C4-2B (cell line): Measurements from ENCODE around the gene ATF7IP.

Experiments
- H3K27ac ChIP-seq: fragments of 450-650 bp; 2 replicates; pipeline ENCODE4 v1.5.1; 2017
- CTCF ChIP-seq: fragments of 450-650 bp; conservative IDR thresholded peaks from 2 replicates; pipeline ENCODE4 v1.5.1; 2017; ENCODE audit warnings: mild to moderate bottlenecking
- ZFX ChIP-seq: fragments of 450-650 bp; IDR thresholded peaks from 2 replicates; pipeline ENCODE4 v1.6.1; 2017

Gene ATF7IP

GRCh38 chr12:14514154-14514842 lies 148.8 kb downstream of the ATF7IP start:
- TF ChIP-seq CTCF: peak; percentile 87
- no peak for TF ChIP-seq ZFX
- peak overlapping the region; percentile 34 for H3K27ac ChIP-seq

GRCh38 chr12:14514946-14515345 lies 149.5 kb downstream of the ATF7IP start:
- TF ChIP-seq CTCF (no peak), ZFX (no peak)
- no peak overlapping the region for H3K27ac ChIP-seq

- no peak overlapping the region for H3K27ac ChIP-seq
- no peak for TF ChIP-seq ZFX
Observed at GRCh38 chr12:14521822-14522221, 156.3 kb downstream of the ATF7IP start.

GRCh38 chr12:14525964-14526363 lies 160.5 kb downstream of the ATF7IP start:
- TF ChIP-seq CTCF (no peak), ZFX (no peak)
- H3K27ac ChIP-seq: no peak overlapping the region

- H3K27ac ChIP-seq: no peak overlapping the region
- TF ChIP-seq CTCF (no peak), ZFX (no peak)
Observed at GRCh38 chr12:14532152-14532551, 166.7 kb downstream of the ATF7IP start.

GRCh38 chr12:14537088-14537487 lies 171.6 kb downstream of the ATF7IP start:
- no peak overlapping the region for H3K27ac ChIP-seq
- no peak for TF ChIP-seq ZFX
- TF ChIP-seq CTCF: no peak

GRCh38 chr12:14540801-14541462 lies 175.4 kb downstream of the ATF7IP start:
- no peak overlapping the region for H3K27ac ChIP-seq
- TF ChIP-seq ZFX (no peak), CTCF (no peak)
